A673 (cell line): ENCODE measurements around the gene TBC1D32. TPM values are rescaled to one million over a fixed set of nuclear protein-coding genes. Genes with fewer than 3 reads are reported as not detected.
A peak's percentile ranks its signal among the peaks of the same experiment; 100 is the strongest.

Experiments
- Bru-seq: library from RNA; stranded (reverse); fragments of 400-500 nt; gene quantifications from one replicate; lab custom pipeline; 2021; lab: Mats Ljungman, UMichigan
- BruChase-seq, 2 experiments: library from RNA; stranded (reverse); fragments of 400-500 nt; gene quantifications; one replicate each; lab custom pipeline; 2021; lab: Mats Ljungman, UMichigan
- BruUV-seq: library from RNA; stranded (reverse); fragments of 400-500 nt; replicated peaks from 2 replicates; lab custom pipeline; 2021; lab: Mats Ljungman, UMichigan
- CTCF ChIA-PET: fragments of 300-600 bp; sonication (Branson Sonifier 250); formaldehyde crosslinking; loops from one replicate; lab custom pipeline; 2022; ENCODE audit warnings: antibody characterized with exemption; lab: Charles Lee
- POLR2A ChIA-PET: fragments of 300-600 bp; sonication (Branson Sonifier 250); formaldehyde crosslinking; loops from one replicate; lab custom pipeline; 2022; ENCODE audit warnings: antibody characterized with exemption; ENCODE audit not compliant: low non-redundant PET; lab: Charles Lee
- DNase-seq: peaks from one replicate; pipeline ENCODE4 v3.0.0-alpha.2; 2015; ENCODE audit warnings: low spot score
- H3K27ac ChIP-seq: fragments of 200-600 bp; sonication (generic); 2 replicates; pipeline ENCODE4 v1.5.1; 2016; ENCODE audit warnings: mixed run types, low read depth, mild to moderate bottlenecking, mixed read lengths, antibody characterized with exemption, low read length; ENCODE audit not compliant: poor library complexity, severe bottlenecking
- H3K27me3 ChIP-seq: fragments of 200-600 bp; sonication (generic); replicated peaks from 2 replicates; pipeline ENCODE4 v1.6.1; 2017; ENCODE audit warnings: mixed run types, low read depth, mild to moderate bottlenecking, mixed read lengths, antibody characterized with exemption, low read length; ENCODE audit not compliant: insufficient read depth, poor library complexity
- H3K36me3 ChIP-seq: fragments of 200-600 bp; sonication (generic); 2 replicates; pipeline ENCODE4 v1.6.1; 2016; ENCODE audit warnings: mixed run types, mild to moderate bottlenecking, mixed read lengths, antibody characterized with exemption, low read length; ENCODE audit not compliant: insufficient read depth, poor library complexity, severe bottlenecking
- H3K4me1 ChIP-seq: fragments of 200-600 bp; sonication (generic); 2 replicates; pipeline ENCODE4 v1.6.1; 2017; ENCODE audit warnings: mixed run types, mild to moderate bottlenecking, mixed read lengths, antibody characterized with exemption, low read length; ENCODE audit not compliant: insufficient read depth, poor library complexity, severe bottlenecking
- H3K4me3 ChIP-seq: fragments of 200-600 bp; sonication (generic); 2 replicates; pipeline ENCODE4 v1.5.1; 2016; ENCODE audit warnings: low read depth, mixed run types, mild to moderate bottlenecking, mixed read lengths, low read length; ENCODE audit not compliant: poor library complexity, severe bottlenecking
- H3K9me3 ChIP-seq: fragments of 200-600 bp; sonication (generic); 2 replicates; pipeline ENCODE4 v1.6.1; 2016; ENCODE audit warnings: mixed run types, low read depth, mild to moderate bottlenecking, mixed read lengths, antibody characterized with exemption, low read length; ENCODE audit not compliant: poor library complexity, severe bottlenecking
- EZH2 ChIP-seq: fragments of 200-600 bp; sonication (generic); IDR thresholded peaks from 2 replicates; pipeline ENCODE4 v1.6.1; 2017; ENCODE audit warnings: borderline replicate concordance, low read depth, mild to moderate bottlenecking, mixed read lengths, antibody characterized with exemption, low read length; ENCODE audit not compliant: poor library complexity, severe bottlenecking
- intact Hi-C: fragments of 100-400 bp; cut with micrococcal nuclease; formaldehyde crosslinking; loops from one replicate; pipeline ENCODE4 v1.10.0; 2022; ENCODE audit not compliant: unreplicated experiment
- long read RNA-seq: library from polyadenylated mRNA; stranded (forward); transcript quantifications from one replicate; pipeline ENCODE4 v2.0.0, GENCODE V29; 2022
- total RNA-seq: library from RNA; stranded (reverse); gene quantifications from 2 replicates; pipeline ENCODE4 v1.2.3, GENCODE V29; 2021
- TF ChIP-seq, protein P1 (sequence below): fragments of 300-800, 200-600 bp; sonication (generic); conservative IDR thresholded peaks from 2 replicates; pipeline ENCODE4 v1.5.1; 2017; ENCODE audit warnings: low read depth, mild to moderate bottlenecking, antibody characterized with exemption, low read length, moderate library complexity, mixed read lengths

Gene TBC1D32, protein sequence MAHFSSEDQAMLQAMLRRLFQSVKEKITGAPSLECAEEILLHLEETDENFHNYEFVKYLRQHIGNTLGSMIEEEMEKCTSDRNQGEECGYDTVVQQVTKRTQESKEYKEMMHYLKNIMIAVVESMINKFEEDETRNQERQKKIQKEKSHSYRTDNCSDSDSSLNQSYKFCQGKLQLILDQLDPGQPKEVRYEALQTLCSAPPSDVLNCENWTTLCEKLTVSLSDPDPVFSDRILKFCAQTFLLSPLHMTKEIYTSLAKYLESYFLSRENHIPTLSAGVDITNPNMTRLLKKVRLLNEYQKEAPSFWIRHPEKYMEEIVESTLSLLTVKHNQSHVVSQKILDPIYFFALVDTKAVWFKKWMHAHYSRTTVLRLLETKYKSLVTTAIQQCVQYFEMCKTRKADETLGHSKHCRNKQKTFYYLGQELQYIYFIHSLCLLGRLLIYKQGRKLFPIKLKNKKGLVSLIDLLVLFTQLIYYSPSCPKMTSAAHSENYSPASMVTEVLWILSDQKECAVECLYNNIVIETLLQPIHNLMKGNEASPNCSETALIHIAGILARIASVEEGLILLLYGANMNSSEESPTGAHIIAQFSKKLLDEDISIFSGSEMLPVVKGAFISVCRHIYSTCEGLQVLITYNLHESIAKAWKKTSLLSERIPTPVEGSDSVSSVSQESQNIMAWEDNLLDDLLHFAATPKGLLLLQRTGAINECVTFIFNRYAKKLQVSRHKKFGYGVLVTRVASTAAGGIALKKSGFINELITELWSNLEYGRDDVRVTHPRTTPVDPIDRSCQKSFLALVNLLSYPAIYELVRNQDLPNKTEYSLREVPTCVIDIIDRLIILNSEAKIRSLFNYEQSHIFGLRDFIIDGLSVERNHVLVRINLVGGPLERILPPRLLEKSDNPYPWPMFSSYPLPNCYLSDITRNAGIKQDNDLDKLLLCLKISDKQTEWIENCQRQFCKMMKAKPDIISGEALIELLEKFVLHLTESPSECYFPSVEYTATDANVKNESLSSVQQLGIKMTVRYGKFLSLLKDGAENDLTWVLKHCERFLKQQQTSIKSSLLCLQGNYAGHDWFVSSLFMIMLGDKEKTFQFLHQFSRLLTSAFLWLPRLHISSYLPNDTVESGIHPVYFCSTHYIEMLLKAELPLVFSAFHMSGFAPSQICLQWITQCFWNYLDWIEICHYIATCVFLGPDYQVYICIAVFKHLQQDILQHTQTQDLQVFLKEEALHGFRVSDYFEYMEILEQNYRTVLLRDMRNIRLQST
- total RNA-seq, result 10.4 and 12.7 TPM in 2 replicates
- Bru-seq, nascent RNA, result percentile 70 among the genes with signal in this experiment
- percentile 66 among the genes with signal in this experiment for BruChase-seq, experiment 1, labeled RNA remaining after a 2-hour chase
- percentile 51 among the genes with signal in this experiment for BruChase-seq, experiment 2, labeled RNA remaining after a 6-hour chase
- long read RNA-seq, full-length matches to known transcripts, result 2 of 8 reads
- long read RNA-seq, partial matches to known transcripts, result 2 of 8 reads
- long read RNA-seq, other reads (novel, unspliced or antisense), result 4 of 8 reads

DNA sequence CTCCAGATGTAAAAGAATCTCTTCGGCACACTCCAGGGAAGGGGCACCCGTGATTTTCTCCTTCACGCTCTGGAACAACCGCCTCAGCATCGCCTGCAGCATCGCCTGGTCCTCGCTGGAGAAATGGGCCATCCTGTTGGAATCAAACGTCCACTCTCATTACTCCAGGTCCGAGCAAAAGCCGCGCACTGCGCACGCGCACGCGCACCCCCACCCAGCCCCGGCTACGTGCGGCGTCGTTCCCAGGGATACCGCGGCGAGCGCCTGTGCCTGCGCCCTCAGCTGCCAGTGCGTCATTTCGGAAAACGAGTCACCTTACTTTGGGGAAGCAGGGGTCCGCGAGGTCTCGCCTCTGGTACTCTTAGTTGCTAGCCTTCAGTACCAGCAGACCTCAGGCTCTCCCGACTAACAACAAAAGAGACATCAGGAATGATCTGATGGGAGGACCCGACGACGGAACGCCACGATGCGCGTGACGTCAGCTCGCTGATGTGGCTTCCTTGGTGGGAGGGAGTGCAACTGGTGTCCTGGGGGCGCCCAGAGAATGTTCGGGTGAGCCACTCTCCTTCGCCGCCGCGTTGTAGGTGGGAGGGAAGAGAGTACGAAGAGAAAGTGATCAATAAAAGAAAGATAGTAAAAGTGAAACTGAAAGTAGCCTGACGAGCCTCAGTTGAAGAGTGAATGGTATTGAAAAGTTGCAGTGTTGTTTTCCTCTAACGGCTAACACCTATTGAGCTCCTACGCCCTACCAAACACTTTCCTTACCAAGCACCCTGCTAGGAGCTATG is at the start of gene TBC1D32:
Gene TBC1D32, minus strand, starts transcription at position 182 of the 788 bp plus-strand sequence. Its CDS starts 50 bp downstream, at position 132.
- peak; percentile 91 for DNase-seq
- Histone ChIP-seq H3K36me3 (no peaks in the 10 kb centered on the region), H3K4me3 (peak within 1 kb of the TSS; percentile 70), H3K9me3 (no peaks in the 10 kb centered on the region), H3K27ac (peak within 1 kb of the TSS; percentile 88), H3K27me3 (no peaks in the 10 kb centered on the region), H3K4me1 (peaks cover 3% of the 10 kb centered on the region)
- POLR2A ChIA-PET, result no interaction called here
- TF ChIP-seq, protein P1, sequence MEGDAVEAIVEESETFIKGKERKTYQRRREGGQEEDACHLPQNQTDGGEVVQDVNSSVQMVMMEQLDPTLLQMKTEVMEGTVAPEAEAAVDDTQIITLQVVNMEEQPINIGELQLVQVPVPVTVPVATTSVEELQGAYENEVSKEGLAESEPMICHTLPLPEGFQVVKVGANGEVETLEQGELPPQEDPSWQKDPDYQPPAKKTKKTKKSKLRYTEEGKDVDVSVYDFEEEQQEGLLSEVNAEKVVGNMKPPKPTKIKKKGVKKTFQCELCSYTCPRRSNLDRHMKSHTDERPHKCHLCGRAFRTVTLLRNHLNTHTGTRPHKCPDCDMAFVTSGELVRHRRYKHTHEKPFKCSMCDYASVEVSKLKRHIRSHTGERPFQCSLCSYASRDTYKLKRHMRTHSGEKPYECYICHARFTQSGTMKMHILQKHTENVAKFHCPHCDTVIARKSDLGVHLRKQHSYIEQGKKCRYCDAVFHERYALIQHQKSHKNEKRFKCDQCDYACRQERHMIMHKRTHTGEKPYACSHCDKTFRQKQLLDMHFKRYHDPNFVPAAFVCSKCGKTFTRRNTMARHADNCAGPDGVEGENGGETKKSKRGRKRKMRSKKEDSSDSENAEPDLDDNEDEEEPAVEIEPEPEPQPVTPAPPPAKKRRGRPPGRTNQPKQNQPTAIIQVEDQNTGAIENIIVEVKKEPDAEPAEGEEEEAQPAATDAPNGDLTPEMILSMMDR, result no peak
- TF ChIP-seq EZH2, result no peak
- BruUV-seq, result TSS peak; percentile 92
- intact Hi-C loops, result no loop called here
- CTCF ChIA-PET, result interaction anchor here (0.5 kb wide), 1 partner anchor 66 kb away, joined by 5 read pairs; no protein-coding TSS in a partner anchor

DNA sequence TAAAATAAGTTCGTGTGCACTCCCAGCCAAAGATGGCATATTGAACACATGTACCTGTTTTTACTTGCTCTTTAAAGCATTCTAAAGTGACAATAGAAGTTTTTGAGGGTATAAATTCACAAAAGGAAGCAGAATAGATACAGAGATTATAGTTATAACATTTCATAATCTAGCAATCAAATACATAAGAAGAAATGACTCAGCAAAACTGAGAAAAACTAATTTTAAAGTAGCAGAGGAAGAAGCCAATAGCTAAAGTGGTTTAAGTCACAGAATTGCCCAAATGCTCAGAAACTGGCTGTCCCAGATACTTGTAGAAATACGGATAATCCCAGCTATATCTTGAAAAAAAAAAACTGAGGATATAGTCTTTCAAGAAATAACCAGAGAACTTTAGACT is 49.2 kb upstream of the TBC1D32 start:
- DNase-seq, result no peak
- intact Hi-C loops, result no loop called here
- CTCF ChIA-PET, result no interaction called here

More for the DNA sequence above, 49.2 kb upstream of the TBC1D32 start:
- BruUV-seq, result no TSS peak
- Histone ChIP-seq H3K36me3 (no peaks in the 10 kb centered on the region), H3K9me3 (no peaks in the 10 kb centered on the region), H3K27ac (no peak overlapping the region), H3K4me3 (no peak overlapping the region), H3K4me1 (no peaks in the 10 kb centered on the region), H3K27me3 (no peaks in the 10 kb centered on the region)
- TF ChIP-seq, protein P1, result no peak
- no peak for TF ChIP-seq EZH2
- POLR2A ChIA-PET, result interaction anchor here (0.6 kb wide), 1 partner anchor 1360 kb away, joined by 4 read pairs; no protein-coding TSS in a partner anchor
